Naive thymus-derived CD4-positive, alpha-beta T cell (primary cell): ENCODE measurements around the gene PRCD. TPM values are rescaled to one million over a fixed set of nuclear protein-coding genes. Genes with fewer than 3 reads are reported as not detected.
A peak's percentile ranks its signal among the peaks of the same experiment; 100 is the strongest.

ENCODE experiments used
- ATAC-seq: fragments of 150-1000 bp; cut with Tn5 transposase; 2 replicates; pipeline ENCODE4 v1.10.0; 2021; ENCODE audit warnings: mild to moderate bottlenecking, moderate library complexity
- CTCF ChIA-PET: fragments of 350-600 bp; sonication (Branson Sonifier 250); formaldehyde crosslinking; loops from one replicate; lab custom pipeline; 2021; ENCODE audit warnings: antibody characterized with exemption; lab: Charles Lee
- POLR2A ChIA-PET: fragments of 350-600 bp; sonication (Branson Sonifier 250); formaldehyde crosslinking; loops from one replicate; lab custom pipeline; 2021; ENCODE audit warnings: antibody characterized with exemption, inconsistent platforms; lab: Charles Lee
- DNase-seq, 9 donors: peaks; one replicate each; pipeline versions ENCODE4 v3.0.0 to v3.0.0-alpha.2; 2020 to 2022; ENCODE audit warnings: mixed read lengths in 1 of 9
- H3K27ac ChIP-seq: one replicate; pipeline ENCODE4 v1.7.0; 2013; ENCODE audit warnings: mild to moderate bottlenecking, low read depth, low read length, moderate library complexity
- H3K27me3 ChIP-seq, 2 donors: one replicate each; pipeline ENCODE4 v1.7.0; 2013; ENCODE audit warnings: low read length in 2 of 2, mild to moderate bottlenecking in 2 of 2, moderate library complexity in 2 of 2; ENCODE audit not compliant: control insufficient read depth in 2 of 2, insufficient read depth in 2 of 2
- H3K36me3 ChIP-seq, 3 experiments: 1 replicate in 2 of 3; 2 replicates in 1 of 3; pipeline ENCODE4 v1.7.0; 2013; ENCODE audit warnings: low read length in 3 of 3, mild to moderate bottlenecking in 3 of 3, moderate library complexity in 1 of 3; ENCODE audit not compliant: insufficient read depth in 3 of 3, control insufficient read depth in 2 of 3
- H3K4me1 ChIP-seq, 2 donors: one replicate each; pipeline ENCODE4 v1.7.0; 2013; ENCODE audit warnings: low read length in 2 of 2, mild to moderate bottlenecking in 2 of 2, moderate library complexity in 1 of 2; ENCODE audit not compliant: control insufficient read depth in 2 of 2, insufficient read depth in 2 of 2
- H3K4me3 ChIP-seq: 2 replicates; pipeline ENCODE4 v1.7.0; 2013; ENCODE audit warnings: mild to moderate bottlenecking, low read length
- H3K9me3 ChIP-seq, 3 experiments: 1 replicate in 2 of 3; 2 replicates in 1 of 3; pipeline ENCODE4 v1.7.0; 2013; ENCODE audit warnings: low read length in 3 of 3; ENCODE audit not compliant: control insufficient read depth in 2 of 3
- H3K27ac Mint-ChIP-seq, 9 donors: one replicate each; pipeline ENCODE4 v1.8.0; 2020 to 2022; ENCODE audit warnings: mixed read lengths in 9 of 9, mild to moderate bottlenecking in 8 of 9, moderate library complexity in 5 of 9, inconsistent platforms in 2 of 9
- H3K27me3 Mint-ChIP-seq, 5 donors: one replicate each; pipeline ENCODE4 v1.8.0; 2021 to 2022; ENCODE audit warnings: mixed read lengths in 5 of 5, mild to moderate bottlenecking in 1 of 5
- H3K36me3 Mint-ChIP-seq, 5 donors: one replicate each; pipeline ENCODE4 v1.8.0; 2020 to 2022; ENCODE audit warnings: mixed read lengths in 5 of 5, mild to moderate bottlenecking in 3 of 5, inconsistent platforms in 1 of 5
- H3K4me1 Mint-ChIP-seq, 7 donors: one replicate each; pipeline ENCODE4 v1.8.0; 2020 to 2022; ENCODE audit warnings: mixed read lengths in 7 of 7, mild to moderate bottlenecking in 3 of 7, inconsistent platforms in 1 of 7
- H3K4me3 Mint-ChIP-seq, 10 donors: one replicate each; pipeline ENCODE4 v1.8.0; 2020 to 2022; ENCODE audit warnings: mild to moderate bottlenecking in 10 of 10, mixed read lengths in 10 of 10, moderate library complexity in 6 of 10, inconsistent platforms in 2 of 10
- H3K9me3 Mint-ChIP-seq, 11 donors: one replicate each; pipeline ENCODE4 v1.8.0; 2020 to 2022; ENCODE audit warnings: mixed read lengths in 11 of 11, mild to moderate bottlenecking in 4 of 11, inconsistent platforms in 1 of 11, moderate library complexity in 1 of 11
- intact Hi-C, 2 donors: fragments of 100-400 bp; cut with micrococcal nuclease; formaldehyde crosslinking; loops; one replicate each; pipeline ENCODE4 v1.15.1; 2023
- polyA plus RNA-seq, 2 donors: library from polyadenylated mRNA; unstranded; fragments of 300-500 nt; fragmentation: Illumina TruSeq; gene quantifications; one replicate each; pipeline ENCODE4 v1.2.3, GENCODE V29; 2021
- total RNA-seq, 6 experiments: library from RNA in 5 of 6; stranded (reverse) in 5 of 6; gene quantifications; 1 replicate in 5 of 6; 2 replicates in 1 of 6; pipeline ENCODE4 v1.2.3 and lab custom pipeline; 2021 to 2026

The PRCD gene
- total and polyA plus RNA-seq, 7 experiments from 2014 or later = 1.3 TPM; not detected in 6

GRCh38 chr17:76545918-76546555 lies 6.2 kb downstream of the PRCD start:
- intact Hi-C loops = loop anchor here in 1 of 2 donors (2.0 kb wide), 1 partner anchor 169 kb away; no protein-coding TSS in a partner anchor
- H3K4me3 Mint-ChIP-seq = no peak overlapping the region
- H3K9me3 ChIP-seq = no peaks in the 10 kb centered on the region
- CTCF ChIA-PET = interaction anchor here (0.6 to 4.6 kb wide), 12 partner anchors 8 to 216 kb away, joined by 3 to 62 read pairs (median 4); partner anchors contain the start of genes AANAT and CYGB
- H3K27ac ChIP-seq = no peak overlapping the region
- H3K4me1 Mint-ChIP-seq = peaks cover 0 to 8% (median 3%) of the 10 kb centered on the region in 7 donors
- ATAC-seq (no peak), DNase-seq (peak in 1 of 9 donors; percentile 2)
- H3K27me3 ChIP-seq = no peaks in the 10 kb centered on the region
- no peaks in the 10 kb centered on the region for H3K4me1 ChIP-seq
- H3K27ac Mint-ChIP-seq = no peak overlapping the region
- no peak overlapping the region for H3K4me3 ChIP-seq
- no peaks in the 10 kb centered on the region for H3K36me3 Mint-ChIP-seq
- H3K9me3 Mint-ChIP-seq = no peaks in the 10 kb centered on the region
- POLR2A ChIA-PET = interaction anchor here (1.0 to 1.2 kb wide), 2 partner anchors 19 to 28 kb away, joined by 3 to 4 read pairs; no protein-coding TSS in a partner anchor
- H3K27me3 Mint-ChIP-seq = peaks cover 4 to 28% (median 12%) of the 10 kb centered on the region in 5 donors
- H3K36me3 ChIP-seq = no peaks in the 10 kb centered on the region

DNA sequence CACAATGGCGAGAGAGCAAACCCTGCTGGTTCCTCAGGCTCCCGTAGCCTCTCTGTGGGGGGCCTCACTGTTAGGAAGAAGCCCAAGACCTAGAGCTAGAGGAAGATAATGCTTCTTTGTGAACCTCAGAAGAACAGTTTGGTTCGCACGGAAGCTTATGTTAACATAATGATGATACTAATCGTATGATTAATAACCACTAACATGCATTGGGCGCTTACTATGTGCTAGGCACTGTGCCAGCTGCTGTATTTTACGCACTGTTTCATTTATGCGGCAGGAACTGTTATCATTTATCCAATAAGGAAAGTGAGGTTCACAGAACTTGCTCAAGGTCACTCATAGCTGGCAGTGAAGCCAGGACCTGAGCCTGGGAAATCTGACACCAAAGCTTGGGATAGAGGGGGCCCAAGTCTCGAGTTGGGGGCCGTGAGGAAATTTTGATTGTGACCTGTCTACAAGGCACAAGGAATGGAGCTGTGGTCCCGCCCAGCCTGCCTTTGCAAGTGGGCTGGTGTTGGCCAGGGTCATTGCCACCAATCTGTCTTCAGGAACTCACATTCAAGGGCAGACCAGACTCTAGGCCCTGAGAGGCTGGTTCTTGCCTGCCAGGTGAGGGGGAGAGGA lies 6.8 kb downstream of the PRCD start:
- H3K27ac ChIP-seq = no peak overlapping the region
- Mint-ChIP-seq H3K27ac (no peak overlapping the region), H3K36me3 (no peaks in the 10 kb centered on the region), H3K4me3 (no peak overlapping the region), H3K4me1 (peaks cover 0 to 12% (median 4%) of the 10 kb centered on the region in 7 donors), H3K27me3 (peaks cover 4 to 24% (median 12%) of the 10 kb centered on the region in 5 donors), H3K9me3 (no peaks in the 10 kb centered on the region)
- H3K36me3 ChIP-seq = no peaks in the 10 kb centered on the region
- H3K9me3 ChIP-seq = no peaks in the 10 kb centered on the region
- no peak for ATAC-seq
- no peak overlapping the region for H3K4me3 ChIP-seq
- no peak for DNase-seq
- ChIA-PET POLR2A (interaction anchor here (1.1 to 1.2 kb wide), 2 partner anchors 10 to 29 kb away, joined by 3 to 4 read pairs; no protein-coding TSS in a partner anchor), CTCF (interaction anchor here (0.6 to 4.6 kb wide), 19 partner anchors 8 to 397 kb away, joined by 3 to 62 read pairs (median 3); partner anchors contain the start of genes AANAT and CYGB)
- no peaks in the 10 kb centered on the region for H3K4me1 ChIP-seq
- intact Hi-C loops = loop anchor here (1.0 to 2.0 kb wide), 5 partner anchors 23 to 168 kb away; no protein-coding TSS in a partner anchor
- H3K27me3 ChIP-seq = no peaks in the 10 kb centered on the region

GRCh38 chr17:76547183-76547641 lies 7.4 kb downstream of the PRCD start:
- Histone ChIP-seq H3K4me3 (no peak overlapping the region), H3K9me3 (no peaks in the 10 kb centered on the region), H3K27ac (no peak overlapping the region), H3K36me3 (no peaks in the 10 kb centered on the region), H3K27me3 (no peaks in the 10 kb centered on the region), H3K4me1 (no peaks in the 10 kb centered on the region)
- intact Hi-C loops = loop anchor here (1.0 to 2.0 kb wide), 5 partner anchors 24 to 168 kb away; no protein-coding TSS in a partner anchor
- Mint-ChIP-seq H3K4me1 (peaks cover 0 to 14% (median 4%) of the 10 kb centered on the region in 7 donors), H3K9me3 (no peaks in the 10 kb centered on the region), H3K27ac (no peak overlapping the region), H3K27me3 (peaks cover 3 to 18% (median 7%) of the 10 kb centered on the region in 5 donors), H3K36me3 (no peaks in the 10 kb centered on the region), H3K4me3 (no peak overlapping the region)
- peak in 8 of 9 donors; percentile 47 to 71 (median 64) for DNase-seq
- ChIA-PET CTCF (interaction anchor here (0.6 to 4.6 kb wide), 16 partner anchors 8 to 398 kb away, joined by 3 to 62 read pairs (median 3); partner anchors contain the start of genes AANAT and CYGB), POLR2A (interaction anchor here (1.1 to 1.2 kb wide), 2 partner anchors 9 to 30 kb away, joined by 3 to 4 read pairs; no protein-coding TSS in a partner anchor)
- peak; percentile 92 for ATAC-seq

GRCh38 chr17:76547642-76548202 lies 7.9 kb downstream of the PRCD start:
- intact Hi-C loops = loop anchor here (1.0 to 2.0 kb wide), 5 partner anchors 24 to 167 kb away; no protein-coding TSS in a partner anchor
- Histone ChIP-seq H3K27me3 (no peaks in the 10 kb centered on the region), H3K4me1 (no peaks in the 10 kb centered on the region), H3K4me3 (no peak overlapping the region), H3K36me3 (no peaks in the 10 kb centered on the region), H3K9me3 (no peaks in the 10 kb centered on the region), H3K27ac (no peak overlapping the region)
- Mint-ChIP-seq H3K36me3 (no peaks in the 10 kb centered on the region), H3K4me1 (peaks cover 0 to 14% (median 4%) of the 10 kb centered on the region in 7 donors), H3K27ac (no peak overlapping the region), H3K4me3 (no peak overlapping the region), H3K27me3 (peaks cover 0 to 13% (median 2%) of the 10 kb centered on the region in 5 donors), H3K9me3 (no peaks in the 10 kb centered on the region)
- DNase-seq = no peak
- ChIA-PET CTCF (interaction anchor here (0.6 to 4.6 kb wide), 7 partner anchors 10 to 239 kb away, joined by 3 to 62 read pairs (median 4); partner anchors contain the start of gene AANAT), POLR2A (interaction anchor here (1.1 kb wide), 1 partner anchor 9 kb away, joined by 3 read pairs; no protein-coding TSS in a partner anchor)
- no peak for ATAC-seq

GRCh38 chr17:76548378-76549214 lies 8.8 kb downstream of the PRCD start:
- no peaks in the 10 kb centered on the region for H3K9me3 ChIP-seq
- H3K4me3 ChIP-seq = no peak overlapping the region
- no peak for DNase-seq
- Mint-ChIP-seq H3K27me3 (peaks cover 0 to 11% (median 0%) of the 10 kb centered on the region in 5 donors), H3K36me3 (no peaks in the 10 kb centered on the region), H3K4me1 (peaks cover 0 to 14% (median 4%) of the 10 kb centered on the region in 7 donors), H3K4me3 (no peak overlapping the region), H3K27ac (no peak overlapping the region), H3K9me3 (no peaks in the 10 kb centered on the region)
- ChIA-PET CTCF (interaction anchor here (1.3 to 1.7 kb wide), 2 partner anchors 9 to 25 kb away, joined by 4 to 6 read pairs; no protein-coding TSS in a partner anchor), POLR2A (interaction anchor here (0.8 to 1.0 kb wide), 2 partner anchors 19 to 95 kb away, joined by 3 read pairs; partner anchors contain the start of gene UBE2O)
- no peak for ATAC-seq
- H3K27ac ChIP-seq = no peak overlapping the region
- no peaks in the 10 kb centered on the region for H3K36me3 ChIP-seq
- H3K4me1 ChIP-seq = no peaks in the 10 kb centered on the region
- intact Hi-C loops = no loop called here
- H3K27me3 ChIP-seq = no peaks in the 10 kb centered on the region
